IMR-90 (cell line): ENCODE data around the gene MAGI2. TPM values are rescaled to one million over a fixed set of nuclear protein-coding genes. Genes with fewer than 3 reads are reported as not detected.
A peak's percentile ranks its signal among the peaks of the same experiment; 100 is the strongest.

Experiments used
- ATAC-seq: fragments of 200-7000 bp; cut with Tn5 transposase; 2 replicates; pipeline ENCODE4 v1.9.1; 2020; ENCODE audit warnings: low read depth, mild to moderate bottlenecking, moderate library complexity
- BruUV-seq: library from RNA; stranded (reverse); fragments of 400-500 nt; replicated peaks from 2 replicates; lab custom pipeline; 2021; lab: Mats Ljungman, UMichigan
- CTCF ChIA-PET: fragments of 300-600 bp; formaldehyde crosslinking; extraction: SDS; loops from one replicate; lab custom pipeline; 2021; ENCODE audit warnings: antibody characterized with exemption; lab: Yijun Ruan, JAX
- POLR2A ChIA-PET: fragments of 300-600 bp; sonication (Branson Sonifier 250); formaldehyde crosslinking; loops from one replicate; lab custom pipeline; 2022; ENCODE audit warnings: antibody characterized with exemption; ENCODE audit not compliant: unreplicated experiment; lab: Charles Lee
- DNase-seq: peaks from one replicate; pipeline ENCODE4 v3.0.0; 2013
- H2AFZ ChIP-seq: replicated peaks from 2 replicates; pipeline ENCODE3; 2013; ENCODE audit warnings: low read length, mild to moderate bottlenecking; ENCODE audit not compliant: poor library complexity
- H2AK5ac ChIP-seq: 2 replicates; pipeline ENCODE4 v1.6.1; 2013; ENCODE audit warnings: low read depth, low read length, inconsistent platforms
- H2AK9ac ChIP-seq: replicated peaks from 2 replicates; pipeline ENCODE3; 2013; ENCODE audit warnings: mild to moderate bottlenecking, low read depth, low read length, moderate library complexity; ENCODE audit not compliant: poor library complexity
- H2BK120ac ChIP-seq: 2 replicates; pipeline ENCODE4 v1.6.1; 2013; ENCODE audit warnings: low read depth, low read length, inconsistent platforms
- H2BK15ac ChIP-seq: 3 replicates; pipeline ENCODE4 v1.6.1; 2013; ENCODE audit warnings: low read depth, low read length, inconsistent platforms
- H2BK20ac ChIP-seq: 2 replicates; pipeline ENCODE4 v1.6.1; 2013; ENCODE audit warnings: low read depth, mild to moderate bottlenecking, inconsistent platforms, low read length, moderate library complexity
- H2BK5ac ChIP-seq: 2 replicates; pipeline ENCODE4 v1.6.1; 2013; ENCODE audit warnings: mild to moderate bottlenecking, low read depth, low read length, inconsistent platforms; ENCODE audit not compliant: poor library complexity, severe bottlenecking
- H3K14ac ChIP-seq: replicated peaks from 2 replicates; pipeline ENCODE4 v1.6.1; 2013; ENCODE audit warnings: low read depth, low read length, inconsistent platforms
- H3K18ac ChIP-seq: 2 replicates; pipeline ENCODE4 v1.6.1; 2013; ENCODE audit warnings: low read depth, low read length, control low read depth
- H3K23ac ChIP-seq: 2 replicates; pipeline ENCODE4 v1.6.1; 2013; ENCODE audit warnings: low read depth, low read length, inconsistent platforms
- H3K27ac ChIP-seq: 2 replicates; pipeline ENCODE4 v1.5.1; 2013; ENCODE audit warnings: mild to moderate bottlenecking, control low read depth, low read length; ENCODE audit not compliant: insufficient read depth
- H3K27me3 ChIP-seq: 2 replicates; pipeline ENCODE4 v1.6.1; 2013; ENCODE audit warnings: low read length; ENCODE audit not compliant: control insufficient read depth, insufficient read depth
- H3K36me3 ChIP-seq: 2 replicates; pipeline ENCODE4 v1.6.1; 2013; ENCODE audit warnings: low read length, mixed read lengths; ENCODE audit not compliant: control insufficient read depth, insufficient read depth
- H3K4ac ChIP-seq: 2 replicates; pipeline ENCODE4 v1.6.1; 2013; ENCODE audit warnings: low read depth, low read length, inconsistent platforms
- H3K4me1 ChIP-seq: 2 replicates; pipeline ENCODE4 v1.6.1; 2013; ENCODE audit warnings: low read length, mixed read lengths; ENCODE audit not compliant: control insufficient read depth, insufficient read depth
- H3K4me2 ChIP-seq: 2 replicates; pipeline ENCODE4 v1.6.1; 2013; ENCODE audit warnings: low read depth, mild to moderate bottlenecking, control low read depth, low read length, moderate library complexity
- H3K4me3 ChIP-seq: 2 replicates; pipeline ENCODE4 v1.5.1; 2013; ENCODE audit warnings: low read depth, mild to moderate bottlenecking, control low read depth, low read length, moderate library complexity; ENCODE audit not compliant: insufficient read depth
- H3K56ac ChIP-seq: 2 replicates; pipeline ENCODE4 v1.6.1; 2013; ENCODE audit warnings: low read length, inconsistent platforms; ENCODE audit not compliant: insufficient read depth; ENCODE audit errors: extremely low read depth
- H3K79me1 ChIP-seq, 2 experiments: 2 replicates each; pipeline ENCODE4 v1.6.1; 2013; ENCODE audit warnings: low read length in 2 of 2, inconsistent platforms in 1 of 2, low read depth in 1 of 2
- H3K9ac ChIP-seq: 2 replicates; pipeline ENCODE4 v1.6.1; 2013; ENCODE audit warnings: low read depth, low read length, control low read depth
- H3K9me1 ChIP-seq: 2 replicates; pipeline ENCODE4 v1.6.1; 2013; ENCODE audit warnings: low read length, inconsistent platforms; ENCODE audit not compliant: insufficient read depth
- H3K9me3 ChIP-seq: 2 replicates; pipeline ENCODE4 v1.6.1; 2013; ENCODE audit warnings: low read length; ENCODE audit not compliant: control insufficient read depth, insufficient read depth
- H4K20me1 ChIP-seq: 2 replicates; pipeline ENCODE4 v1.6.1; 2013; ENCODE audit warnings: low read length, inconsistent platforms; ENCODE audit not compliant: insufficient read depth
- H4K5ac ChIP-seq: 2 replicates; pipeline ENCODE4 v1.6.1; 2013; ENCODE audit warnings: mild to moderate bottlenecking, low read depth, low read length, control low read depth
- H4K8ac ChIP-seq, 2 experiments: 2 replicates each; pipeline ENCODE4 v1.6.1; 2013; ENCODE audit warnings: low read depth in 2 of 2, low read length in 2 of 2, control low read depth in 1 of 2, inconsistent platforms in 1 of 2
- H4K91ac ChIP-seq: 2 replicates; pipeline ENCODE4 v1.6.1; 2013; ENCODE audit warnings: low read depth, low read length, inconsistent platforms; ENCODE audit not compliant: insufficient read depth
- BHLHE40 ChIP-seq: fragments of 150-350 bp; IDR thresholded peaks from 2 replicates; pipeline ENCODE4 v1.6.1; 2016; ENCODE audit warnings: mild to moderate bottlenecking, low read depth, low read length
- CEBPB ChIP-seq: IDR thresholded peaks from 2 replicates; pipeline ENCODE4 v1.6.1; 2012; ENCODE audit warnings: low read depth, low read length, improper control_type of control experiment
- CHD1 ChIP-seq: IDR thresholded peaks from 2 replicates; pipeline ENCODE4 v1.6.1; 2012; ENCODE audit warnings: low read depth, low read length, improper control_type of control experiment
- FOS ChIP-seq: fragments of 150-350 bp; IDR thresholded peaks from 2 replicates; pipeline ENCODE4 v1.6.1; 2016; ENCODE audit warnings: low read depth, low read length
- MAFK ChIP-seq: IDR thresholded peaks from 2 replicates; pipeline ENCODE4 v1.6.1; 2012; ENCODE audit warnings: low read depth, low read length, improper control_type of control experiment
- POLR2A ChIP-seq: IDR thresholded peaks from 2 replicates; pipeline ENCODE4 v1.6.1; 2012; ENCODE audit warnings: mild to moderate bottlenecking, low read depth, low read length
- RCOR1 ChIP-seq: IDR thresholded peaks from 2 replicates; pipeline ENCODE4 v1.6.1; 2012; ENCODE audit warnings: mild to moderate bottlenecking, low read length, improper control_type of control experiment; ENCODE audit not compliant: insufficient replicate concordance
- RFX5 ChIP-seq: IDR thresholded peaks from 2 replicates; pipeline ENCODE4 v1.8.0; 2012; ENCODE audit warnings: low read depth, mild to moderate bottlenecking, low read length, moderate library complexity
- WGBS, 2 experiments: methylation state at CpG; one replicate each; pipeline versions ENCODE4 v1.1.5 to v1.1.7; 2013; ENCODE audit warnings: missing lambda C conversion rate in 2 of 2; ENCODE audit not compliant: insufficient read length in 1 of 2; ENCODE audit errors: extremely low coverage in 2 of 2; 5-methylcytosine and 5-hydroxymethylcytosine counted together
- dilution Hi-C: fragments of 300-500 bp; cut with HindIII; formaldehyde crosslinking; loops from one replicate; pipeline ENCODE4 v1.14.3; 2018; ENCODE audit warnings: low sequenced_read_pairs; ENCODE audit not compliant: unreplicated experiment
- in situ Hi-C: fragments of 300-500 bp; cut with MboI; formaldehyde crosslinking; loops from 3 replicates; pipeline ENCODE4 v1.14.3; 2019; ENCODE audit warnings: low sequenced_read_pairs, inconsistent platforms, mixed read lengths
- intact Hi-C: fragments of 100-400 bp; cut with micrococcal nuclease; formaldehyde crosslinking; loops from 2 replicates; pipeline ENCODE4 v1.10.0; 2022
- polyA plus RNA-seq, 3 experiments: library from polyadenylated mRNA; depleted of rRNA; stranded (reverse); fragments of >200 nt; gene quantifications; 2 replicates each; pipeline ENCODE4 v1.2.3, GENCODE V29; 2012; ENCODE audit warnings: low replicate concordance in 1 of 3
- total RNA-seq: library from RNA; depleted of rRNA; stranded (reverse); fragments of >200 nt; gene quantifications from 2 replicates; pipeline ENCODE4 v1.2.3, GENCODE V29; 2012
- TF ChIP-seq, protein P1 (sequence below): fragments of 150-350 bp; IDR thresholded peaks from 2 replicates; pipeline ENCODE4 v1.6.1; 2017; ENCODE audit warnings: mild to moderate bottlenecking, antibody characterized with exemption, low read length, low read depth

MAGI2 gene
- total and polyA plus RNA-seq, 2 of the 4 experiments (the other 2 are of a cell fraction), result 2.5 to 17.9 TPM

DNA sequence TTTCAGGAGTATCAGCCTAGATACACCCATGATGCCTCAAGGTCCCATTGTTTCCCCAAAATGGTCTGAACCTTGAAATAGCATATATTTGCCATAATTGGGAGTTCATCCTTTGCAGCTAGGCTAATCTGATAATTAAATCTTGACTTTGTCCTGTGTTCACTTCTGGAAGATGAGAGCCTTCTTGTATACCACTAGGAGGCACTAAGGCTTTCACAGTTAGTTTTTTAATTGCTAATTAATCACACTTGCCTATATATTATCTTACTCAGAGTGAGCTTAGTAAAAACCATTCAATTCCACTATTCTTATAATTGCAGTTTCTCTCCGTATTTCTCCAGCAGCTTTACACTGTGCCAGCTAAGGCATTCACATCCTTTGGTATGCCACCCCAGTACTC lies 48.7 kb upstream of the MAGI2 start:
- H3K14ac ChIP-seq, result no peak overlapping the region
- BruUV-seq, result no TSS peak
- no peak for TF ChIP-seq RCOR1
- no peak for TF ChIP-seq POLR2A
- no peak for TF ChIP-seq CHD1
- TF ChIP-seq CEBPB, result no peak
- TF ChIP-seq, protein P1, sequence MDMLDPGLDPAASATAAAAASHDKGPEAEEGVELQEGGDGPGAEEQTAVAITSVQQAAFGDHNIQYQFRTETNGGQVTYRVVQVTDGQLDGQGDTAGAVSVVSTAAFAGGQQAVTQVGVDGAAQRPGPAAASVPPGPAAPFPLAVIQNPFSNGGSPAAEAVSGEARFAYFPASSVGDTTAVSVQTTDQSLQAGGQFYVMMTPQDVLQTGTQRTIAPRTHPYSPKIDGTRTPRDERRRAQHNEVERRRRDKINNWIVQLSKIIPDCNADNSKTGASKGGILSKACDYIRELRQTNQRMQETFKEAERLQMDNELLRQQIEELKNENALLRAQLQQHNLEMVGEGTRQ, result no peak
- no peak for TF ChIP-seq BHLHE40
- no peak for TF ChIP-seq FOS
- TF ChIP-seq RFX5, result no peak
- TF ChIP-seq MAFK, result no peak
- no peaks in the 10 kb centered on the region for H3K9me1 ChIP-seq
- no peak overlapping the region for H4K8ac ChIP-seq
- peak overlapping the region; percentile 2; the same call in 1 of the 2 replicates for H4K91ac ChIP-seq
- H2AK5ac ChIP-seq, result no peak overlapping the region
- H3K18ac ChIP-seq, result peak overlapping the region; percentile 26; the same call in 1 of the 2 replicates
- H2BK15ac ChIP-seq, result 0 out of 3 replicates have a peak overlapping the region, but pooled peaks have one; percentile 8
- H3K23ac ChIP-seq, result no peak overlapping the region
- DNase-seq (no peak), ATAC-seq (no peak)
- no peaks in the 10 kb centered on the region for H3K36me3 ChIP-seq
- H3K27ac ChIP-seq, result no peak overlapping the region
- no CpG with 5 or more reads among the region's 1 CpG for whole genome bisulfite sequencing, 2 experiments
- ChIA-PET CTCF (no interaction called here), POLR2A (no interaction called here)
- H4K20me1 ChIP-seq, result no peaks in the 10 kb centered on the region
- no peak overlapping the region for H2BK120ac ChIP-seq
- H2AK9ac ChIP-seq, result no peak overlapping the region
- dilution Hi-C loops (no loop called here), intact Hi-C loops (no loop called here), in situ Hi-C loops (no loop called here)
- H3K4me3 ChIP-seq, result no peak overlapping the region
- no peak overlapping the region for H3K4me2 ChIP-seq
- H3K4ac ChIP-seq, result no peak overlapping the region
- H3K9ac ChIP-seq, result no peak overlapping the region
- no peak overlapping the region for H2AFZ ChIP-seq
- no peak overlapping the region for H4K5ac ChIP-seq
- no peaks in the 10 kb centered on the region for H3K27me3 ChIP-seq
- H3K56ac ChIP-seq, result no peak overlapping the region
- no peaks in the 10 kb centered on the region for H3K4me1 ChIP-seq
- peak overlapping the region; percentile 25; the same call in 1 of the 2 replicates for H2BK20ac ChIP-seq
- no peaks in the 10 kb centered on the region for H3K9me3 ChIP-seq
- H2BK5ac ChIP-seq, result no peak overlapping the region
- 0 out of 4 replicates have a peak, but pooled peaks cover 0 to 3% of the 10 kb centered on the region in 2 experiments for H3K79me1 ChIP-seq
